H1 (cell line): ENCODE data around the gene AGAP3. TPM values are rescaled to one million over a fixed set of nuclear protein-coding genes. Genes with fewer than 3 reads are reported as not detected.

Source experiments
- CTCF ChIA-PET: fragments of 300-600 bp; sonication (Branson Sonifier 250); formaldehyde crosslinking; loops from one replicate; lab custom pipeline; 2021; ENCODE audit not compliant: partially characterized antibody; lab: Charles Lee
- POLR2A ChIA-PET: fragments of 300-600 bp; sonication (Branson Sonifier 250); formaldehyde crosslinking; loops from one replicate; lab custom pipeline; 2021; ENCODE audit warnings: inconsistent platforms; ENCODE audit not compliant: partially characterized antibody; lab: Charles Lee
- DNase-seq, 2 experiments: peaks; one replicate each; pipeline versions ENCODE4 v3.0.0 to v3.0.0-alpha.2; 2010 to 2022; ENCODE audit warnings: low spot score in 2 of 2, low read depth in 1 of 2, mixed read lengths in 1 of 2
- FAIRE-seq: peaks from 2 replicates; lab custom pipeline; 2011; peaks lifted over from hg19 to GRCh38; lab: Jason Lieb, UNC
- H2AFZ ChIP-seq: 2 replicates; pipeline ENCODE4 v1.8.1; 2012; ENCODE audit warnings: low read length, inconsistent platforms
- H2AK5ac ChIP-seq: 2 replicates; pipeline ENCODE4 v1.6.1; 2013; ENCODE audit warnings: low read depth, low read length
- H2BK120ac ChIP-seq: replicated peaks from 2 replicates; pipeline ENCODE3; 2013; ENCODE audit warnings: low read depth, low read length, inconsistent platforms
- H2BK12ac ChIP-seq: 2 replicates; pipeline ENCODE4 v1.6.1; 2013; ENCODE audit warnings: low read depth, low read length
- H2BK15ac ChIP-seq: 2 replicates; pipeline ENCODE4 v1.6.1; 2013; ENCODE audit warnings: low read length
- H2BK20ac ChIP-seq: 2 replicates; pipeline ENCODE4 v1.6.1; 2013; ENCODE audit warnings: low read length
- H2BK5ac ChIP-seq: 2 replicates; pipeline ENCODE4 v1.6.1; 2013; ENCODE audit warnings: low read depth, low read length
- H3K14ac ChIP-seq: 2 replicates; pipeline ENCODE4 v1.6.1; 2013; ENCODE audit warnings: inconsistent platforms; ENCODE audit not compliant: insufficient read length
- H3K18ac ChIP-seq: 2 replicates; pipeline ENCODE4 v1.6.1; 2013; ENCODE audit warnings: low read length; ENCODE audit errors: extremely low read depth
- H3K23ac ChIP-seq: 2 replicates; pipeline ENCODE4 v1.6.1; 2013; ENCODE audit warnings: inconsistent platforms; ENCODE audit not compliant: insufficient read length
- H3K23me2 ChIP-seq: 2 replicates; pipeline ENCODE4 v1.6.1; 2013; ENCODE audit warnings: low read depth, low read length
- H3K27ac ChIP-seq: 2 replicates; pipeline ENCODE4 v1.6.1; 2011; ENCODE audit warnings: low read depth, low read length, inconsistent platforms
- H3K27me3 ChIP-seq, 4 experiments: replicated peaks in 1 of 4; 1 replicate in 1 of 4; 2 replicates in 3 of 4; pipeline versions ENCODE4 v1.6.1 to v1.8.1; 2011 to 2013; ENCODE audit warnings: low read length in 3 of 4, mild to moderate bottlenecking in 3 of 4, inconsistent platforms in 2 of 4, mixed read lengths in 2 of 4, moderate library complexity in 1 of 4; ENCODE audit not compliant: control insufficient read depth in 3 of 4, insufficient read depth in 3 of 4; ENCODE audit errors: extremely low read depth in 1 of 4
- H3K36me3 ChIP-seq, 4 experiments: 2 replicates each; pipeline versions ENCODE4 v1.6.1 to v1.8.1; 2011 to 2013; ENCODE audit warnings: mild to moderate bottlenecking in 4 of 4, low read length in 3 of 4, moderate library complexity in 2 of 4, control low read depth in 1 of 4, inconsistent platforms in 1 of 4; ENCODE audit not compliant: insufficient read depth in 4 of 4, control insufficient read depth in 2 of 4
- H3K4ac ChIP-seq: replicated peaks from 2 replicates; pipeline ENCODE3; 2013; ENCODE audit warnings: low read length, low read depth, mixed read lengths, inconsistent platforms; ENCODE audit not compliant: insufficient read length
- H3K4me1 ChIP-seq, 4 experiments: replicated peaks in 1 of 4; 1 replicate in 1 of 4; 2 replicates in 3 of 4; pipeline versions ENCODE4 v1.6.1 to v1.8.1; 2011 to 2013; ENCODE audit warnings: low read length in 3 of 4, inconsistent platforms in 2 of 4, mixed read lengths in 1 of 4; ENCODE audit not compliant: insufficient read depth in 4 of 4, control insufficient read depth in 3 of 4
- H3K4me2 ChIP-seq, 2 experiments: 2 replicates each; pipeline versions ENCODE4 v1.6.1 to v1.8.1; 2011 to 2013; ENCODE audit warnings: low read depth in 2 of 2, low read length in 2 of 2, control low read depth in 1 of 2, inconsistent platforms in 1 of 2, mild to moderate bottlenecking in 1 of 2; ENCODE audit not compliant: insufficient read depth in 1 of 2
- H3K4me3 ChIP-seq, 4 experiments: fragments of 200-600, 300-600 bp in 1 of 4; sonication (generic), shearing (Covaris generic), sonication (Bioruptor Twin) in 1 of 4; 2 replicates each; pipeline versions ENCODE4 v1.5.1 to v1.8.1; 2011 to 2016; ENCODE audit warnings: low read length in 4 of 4, low read depth in 3 of 4, control low read depth in 2 of 4, inconsistent platforms in 2 of 4, mild to moderate bottlenecking in 2 of 4, mixed read lengths in 1 of 4, moderate library complexity in 1 of 4; ENCODE audit not compliant: insufficient read depth in 2 of 4; ENCODE audit errors: extremely low read depth in 1 of 4
- H3K56ac ChIP-seq: replicated peaks from 2 replicates; pipeline ENCODE3; 2013; ENCODE audit warnings: low read depth, mild to moderate bottlenecking, mixed read lengths, low read length, inconsistent platforms; ENCODE audit not compliant: insufficient read length
- H3K79me1 ChIP-seq: 2 replicates; pipeline ENCODE4 v1.6.1; 2013; ENCODE audit warnings: low read depth, low read length, control low read depth
- H3K79me2 ChIP-seq, 2 experiments: 2 replicates each; pipeline versions ENCODE4 v1.6.1 to v1.8.1; 2012 to 2013; ENCODE audit warnings: low read length in 2 of 2, mild to moderate bottlenecking in 2 of 2, inconsistent platforms in 1 of 2; ENCODE audit not compliant: insufficient read depth in 2 of 2, control insufficient read depth in 1 of 2
- H3K9ac ChIP-seq, 4 experiments: replicated peaks in 1 of 4; 1 replicate in 1 of 4; 2 replicates in 3 of 4; pipeline versions ENCODE4 v1.6.1 to v1.8.1; 2011 to 2013; ENCODE audit warnings: low read depth in 3 of 4, low read length in 3 of 4, control low read depth in 2 of 4, mild to moderate bottlenecking in 2 of 4, moderate library complexity in 2 of 4, inconsistent platforms in 1 of 4; ENCODE audit errors: extremely low read depth in 1 of 4
- H3K9me3 ChIP-seq, 2 experiments: 2 replicates each; pipeline versions ENCODE4 v1.6.1 to v1.8.1; 2012 to 2013; ENCODE audit warnings: mild to moderate bottlenecking in 2 of 2, moderate library complexity in 2 of 2, control low read depth in 1 of 2, inconsistent platforms in 1 of 2, low read depth in 1 of 2, low read length in 1 of 2, mixed read lengths in 1 of 2; ENCODE audit not compliant: insufficient read depth in 2 of 2
- H4K20me1 ChIP-seq, 2 experiments: replicated peaks in 1 of 2; 2 replicates each; pipeline versions ENCODE3 to v1.8.1; 2011 to 2013; ENCODE audit warnings: inconsistent platforms in 2 of 2, low read length in 2 of 2, mild to moderate bottlenecking in 1 of 2; ENCODE audit not compliant: insufficient read depth in 2 of 2, control insufficient read depth in 1 of 2
- H4K5ac ChIP-seq: 2 replicates; pipeline ENCODE4 v1.6.1; 2013; ENCODE audit warnings: low read length, low read depth, mixed read lengths, inconsistent platforms; ENCODE audit not compliant: insufficient read length
- H4K8ac ChIP-seq: 2 replicates; pipeline ENCODE4 v1.8.0; 2013; ENCODE audit warnings: mild to moderate bottlenecking, moderate library complexity, low read length, inconsistent platforms; ENCODE audit not compliant: insufficient read depth; ENCODE audit errors: extremely low read depth
- H4K91ac ChIP-seq: replicated peaks from 2 replicates; pipeline ENCODE3; 2013; ENCODE audit warnings: low read length, mixed read lengths, inconsistent platforms; ENCODE audit not compliant: insufficient read length
- ASH2L ChIP-seq: fragments of 200-600, 300-600 bp; sonication (generic); IDR thresholded peaks from one replicate; pipeline ENCODE4 v1.7.1; 2017; ENCODE audit warnings: low read length
- CHD1 ChIP-seq: IDR thresholded peaks from 2 replicates; pipeline ENCODE4 v1.6.1; 2012; ENCODE audit warnings: low read depth, low read length, improper control_type of control experiment
- MAFK ChIP-seq: IDR thresholded peaks from 2 replicates; pipeline ENCODE4 v1.6.1; 2012; ENCODE audit warnings: low read depth, mild to moderate bottlenecking, improper control_type of control experiment, low read length
- SIN3A ChIP-seq, 2 experiments: IDR thresholded peaks in 1 of 2; conservative IDR thresholded peaks in 1 of 2; 2 replicates each; pipeline ENCODE4 v1.6.1; 2011 to 2012; ENCODE audit warnings: low read length in 2 of 2, improper control_type of control experiment in 1 of 2, low read depth in 1 of 2, mild to moderate bottlenecking in 1 of 2
- WGBS, 2 experiments: shearing (Covaris generic) in 1 of 2; methylation state at CpG; one replicate each; pipeline versions ENCODE4 v1.1.6 to v1.1.7; 2013 to 2015; ENCODE audit warnings: low lambda C conversion rate in 2 of 2, mixed read lengths in 2 of 2, inconsistent platforms in 1 of 2, low coverage in 1 of 2, missing lambda C conversion rate in 1 of 2; ENCODE audit not compliant: insufficient replicate concordance in 2 of 2, insufficient coverage in 1 of 2, insufficient read length in 1 of 2; ENCODE audit errors: extremely low coverage in 1 of 2, missing lambda C conversion rate in 1 of 2; 5-methylcytosine and 5-hydroxymethylcytosine counted together
- polyA plus RNA-seq, 7 experiments: library from polyadenylated mRNA; depleted of rRNA in 3 of 7; stranded (reverse) in 5 of 7; unstranded in 2 of 7; fragments of >200 nt in 5 of 7; fragments of 200-250 nt in 2 of 7; gene quantifications; 1 replicate in 5 of 7; 2 replicates in 1 of 7; 4 replicates in 1 of 7; pipeline versions ENCODE4 v1.2.1 to v1.2.3, GENCODE V29; 2011 to 2013; ENCODE audit warnings: missing spikeins in 2 of 7, mixed read lengths in 2 of 7
- total RNA-seq: library from RNA; stranded (reverse); fragmentation: NEBNext Ultra II Directional; extraction: Animal tissue kit (Norgen Biotek cat#: 25700); gene quantifications from 2 replicates; pipeline ENCODE4 v1.2.1, GENCODE V29; 2021
- TF ChIP-seq, protein P1 (sequence below): IDR thresholded peaks from 2 replicates; pipeline ENCODE4 v1.6.1; 2012; ENCODE audit warnings: low read length, inconsistent platforms

The AGAP3 gene
- total and polyA plus RNA-seq, 2 of the 8 experiments (the other 6 are each of a cell fraction or from before 2014, with no cell fraction given), result 66.4 to 120 TPM

- Histone ChIP-seq H3K9me3 (peaks cover 1 to 10% of the 10 kb centered on the region in 2 experiments; a peak in 2 of 4 replicates), H2BK20ac (no peak overlapping the region), H3K79me2 (no peaks in the 10 kb centered on the region), H2BK15ac (no peak overlapping the region), H3K4ac (no peak overlapping the region), H2AK5ac (no peak overlapping the region), H3K23ac (no peak overlapping the region), H3K9ac (no peak overlapping the region), H4K8ac (peak overlapping the region; percentile 63; the same call in 1 of the 2 replicates), H3K4me2 (no peak overlapping the region), H2BK12ac (no peak overlapping the region), H4K5ac (no peak overlapping the region), H2AFZ (no peak overlapping the region), H4K91ac (no peak overlapping the region), H3K36me3 (peaks cover 0 to 5% (median 0%) of the 10 kb centered on the region in 4 experiments; a peak in 1 of 8 replicates), H2BK120ac (no peak overlapping the region), H3K56ac (no peak overlapping the region), H3K23me2 (no peaks in the 10 kb centered on the region), H3K27ac (no peak overlapping the region), H3K4me1 (no peaks in the 10 kb centered on the region; a peak in 1 of 7 replicates), H2BK5ac (no peak overlapping the region), H3K27me3 (peaks cover 6 to 20% (median 19%) of the 10 kb centered on the region in 4 experiments), H4K20me1 (peaks cover 0 to 1% of the 10 kb centered on the region in 2 experiments), H3K4me3 (no peak overlapping the region), H3K18ac (no peak overlapping the region), H3K14ac (no peak overlapping the region), H3K79me1 (no peaks in the 10 kb centered on the region)
- no peak for TF ChIP-seq ASH2L
- TF ChIP-seq MAFK, result no peak
- no peak for TF ChIP-seq CHD1
- TF ChIP-seq SIN3A (conservative IDR thresholded peaks at IDR 0.05 in 1 of 2, IDR thresholded peaks at IDR 0.05 in 1 of 2; ENCODE audit: low read depth in 1 of 2, low read length in 2 of 2), result no peak
- TF ChIP-seq, protein P1, sequence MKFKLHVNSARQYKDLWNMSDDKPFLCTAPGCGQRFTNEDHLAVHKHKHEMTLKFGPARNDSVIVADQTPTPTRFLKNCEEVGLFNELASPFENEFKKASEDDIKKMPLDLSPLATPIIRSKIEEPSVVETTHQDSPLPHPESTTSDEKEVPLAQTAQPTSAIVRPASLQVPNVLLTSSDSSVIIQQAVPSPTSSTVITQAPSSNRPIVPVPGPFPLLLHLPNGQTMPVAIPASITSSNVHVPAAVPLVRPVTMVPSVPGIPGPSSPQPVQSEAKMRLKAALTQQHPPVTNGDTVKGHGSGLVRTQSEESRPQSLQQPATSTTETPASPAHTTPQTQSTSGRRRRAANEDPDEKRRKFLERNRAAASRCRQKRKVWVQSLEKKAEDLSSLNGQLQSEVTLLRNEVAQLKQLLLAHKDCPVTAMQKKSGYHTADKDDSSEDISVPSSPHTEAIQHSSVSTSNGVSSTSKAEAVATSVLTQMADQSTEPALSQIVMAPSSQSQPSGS, result no peak
- ChIA-PET POLR2A (interaction anchor here (0.6 kb wide), 1 partner anchor 38 kb away, joined by 3 read pairs; no protein-coding TSS in a partner anchor), CTCF (interaction anchor here (0.5 to 7.4 kb wide), 12 partner anchors 9 to 167 kb away, joined by 3 to 52 read pairs (median 4); no protein-coding TSS in a partner anchor)
- FAIRE-seq (no peak), DNase-seq (no peak)
- WGBS, 2 experiments, result 72% methylated on average over 2 of the region's 2 CpGs; no CpG with 5 or more reads in 1 of the 2 experiments
Measured at GRCh38 chr7:151178831-151179230, 92.6 kb downstream of the AGAP3 start.
